Smooth muscle cell (in vitro differentiated cells): Measurements from ENCODE around the gene PLEKHA5. TPM values are rescaled to one million over a fixed set of nuclear protein-coding genes. Genes with fewer than 3 reads are reported as not detected.
A peak's percentile ranks its signal among the peaks of the same experiment; 100 is the strongest.

Experiments used
- DNase-seq: peaks from one replicate; lab custom pipeline; 2025; ENCODE audit not compliant: unreplicated experiment; lab: John Stamatoyannopoulos, UW
- H2AFZ ChIP-seq: fragments of 200-600 bp; sonication (generic); 2 replicates; pipeline ENCODE4 v1.6.0; 2016; ENCODE audit warnings: antibody characterized with exemption, low read depth, mild to moderate bottlenecking
- H3F3A ChIP-seq: fragments of 200-600 bp; sonication (generic); 2 replicates; pipeline ENCODE4 v1.6.0; 2017; ENCODE audit warnings: antibody characterized with exemption, low read depth
- H3K27ac ChIP-seq: fragments of 200-600 bp; sonication (generic); 2 replicates; pipeline ENCODE4 v1.5.1; 2016; ENCODE audit warnings: low read depth, mild to moderate bottlenecking
- H3K27me3 ChIP-seq: fragments of 200-600 bp; sonication (generic); 2 replicates; pipeline ENCODE4 v1.6.1; 2016; ENCODE audit warnings: low read depth, mild to moderate bottlenecking
- H3K36me3 ChIP-seq: fragments of 200-600 bp; sonication (generic); 2 replicates; pipeline ENCODE4 v1.5.1; 2016; ENCODE audit warnings: low read depth
- H3K4me1 ChIP-seq: fragments of 200-600 bp; sonication (generic); 2 replicates; pipeline ENCODE4 v1.5.1; 2016; ENCODE audit warnings: low read depth
- H3K4me2 ChIP-seq: fragments of 200-600 bp; sonication (generic); 2 replicates; pipeline ENCODE4 v1.6.0; 2016; ENCODE audit warnings: mild to moderate bottlenecking
- H3K4me3 ChIP-seq: fragments of 200-600 bp; sonication (generic); 2 replicates; pipeline ENCODE4 v1.5.1; 2016; ENCODE audit warnings: mild to moderate bottlenecking
- H3K79me2 ChIP-seq: fragments of 200-600 bp; sonication (generic); 2 replicates; pipeline ENCODE4 v1.6.0; 2016; ENCODE audit warnings: low read depth, mild to moderate bottlenecking
- H3K9ac ChIP-seq: fragments of 200-600 bp; sonication (generic); 2 replicates; pipeline ENCODE4 v1.6.0; 2016; ENCODE audit warnings: low read depth
- H3K9me3 ChIP-seq: fragments of 200-600 bp; sonication (generic); replicated peaks from 2 replicates; pipeline ENCODE4 v1.5.1; 2016; ENCODE audit warnings: low read depth
- H4K20me1 ChIP-seq: fragments of 200-600 bp; sonication (generic); 2 replicates; pipeline ENCODE4 v1.6.0; 2016; ENCODE audit warnings: low read depth
- WGBS: methylation state at CpG from one replicate; pipeline ENCODE4 v1.1.7; 2016; ENCODE audit warnings: low lambda C conversion rate; 5-methylcytosine and 5-hydroxymethylcytosine counted together
- polyA plus RNA-seq: library from polyadenylated mRNA; unstranded; fragments of >200 nt; fragmentation: Nextera tagmentation; extraction: Ambion mirVana; gene quantifications from 2 replicates; pipeline ENCODE4 v1.2.1, GENCODE V29; 2016
- total RNA-seq: library from RNA; depleted of rRNA; stranded (reverse); fragments of >200 nt; gene quantifications from 2 replicates; pipeline ENCODE4 v1.2.3, GENCODE V29; 2014
- TF ChIP-seq, protein P1 (sequence below): fragments of 200-600 bp; sonication (generic); IDR thresholded peaks from 2 replicates; pipeline ENCODE4 v1.5.1; 2017; ENCODE audit warnings: borderline replicate concordance, mild to moderate bottlenecking, antibody characterized with exemption; ENCODE audit not compliant: insufficient read depth, poor library complexity, severe bottlenecking

PLEKHA5 gene
- total and polyA plus RNA-seq, 2 experiments from 2014 or later: 21.4 to 43.1 TPM

GRCh38 chr12:19191563-19191962 is 62.0 kb downstream of the PLEKHA5 start:
- no peaks in the 10 kb centered on the region for H3K9me3 ChIP-seq
- H4K20me1 ChIP-seq: peaks cover 21% of the 10 kb centered on the region
- peaks cover 69% of the 10 kb centered on the region for H3K79me2 ChIP-seq
- TF ChIP-seq, protein P1, sequence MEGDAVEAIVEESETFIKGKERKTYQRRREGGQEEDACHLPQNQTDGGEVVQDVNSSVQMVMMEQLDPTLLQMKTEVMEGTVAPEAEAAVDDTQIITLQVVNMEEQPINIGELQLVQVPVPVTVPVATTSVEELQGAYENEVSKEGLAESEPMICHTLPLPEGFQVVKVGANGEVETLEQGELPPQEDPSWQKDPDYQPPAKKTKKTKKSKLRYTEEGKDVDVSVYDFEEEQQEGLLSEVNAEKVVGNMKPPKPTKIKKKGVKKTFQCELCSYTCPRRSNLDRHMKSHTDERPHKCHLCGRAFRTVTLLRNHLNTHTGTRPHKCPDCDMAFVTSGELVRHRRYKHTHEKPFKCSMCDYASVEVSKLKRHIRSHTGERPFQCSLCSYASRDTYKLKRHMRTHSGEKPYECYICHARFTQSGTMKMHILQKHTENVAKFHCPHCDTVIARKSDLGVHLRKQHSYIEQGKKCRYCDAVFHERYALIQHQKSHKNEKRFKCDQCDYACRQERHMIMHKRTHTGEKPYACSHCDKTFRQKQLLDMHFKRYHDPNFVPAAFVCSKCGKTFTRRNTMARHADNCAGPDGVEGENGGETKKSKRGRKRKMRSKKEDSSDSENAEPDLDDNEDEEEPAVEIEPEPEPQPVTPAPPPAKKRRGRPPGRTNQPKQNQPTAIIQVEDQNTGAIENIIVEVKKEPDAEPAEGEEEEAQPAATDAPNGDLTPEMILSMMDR: no peak
- peaks cover 5% of the 10 kb centered on the region for H3F3A ChIP-seq
- H3K27me3 ChIP-seq: no peaks in the 10 kb centered on the region
- no peak overlapping the region for H3K4me3 ChIP-seq
- H3K36me3 ChIP-seq: no peaks in the 10 kb centered on the region
- no peak overlapping the region for H3K9ac ChIP-seq
- H3K4me1 ChIP-seq: peaks cover 28% of the 10 kb centered on the region
- 81% methylated on average over 5 of the region's 5 CpGs for WGBS
- no peak for DNase-seq
- H3K4me2 ChIP-seq: peak overlapping the region; percentile 71
- H2AFZ ChIP-seq: no peak overlapping the region
- H3K27ac ChIP-seq: peak overlapping the region; percentile 82

DNA sequence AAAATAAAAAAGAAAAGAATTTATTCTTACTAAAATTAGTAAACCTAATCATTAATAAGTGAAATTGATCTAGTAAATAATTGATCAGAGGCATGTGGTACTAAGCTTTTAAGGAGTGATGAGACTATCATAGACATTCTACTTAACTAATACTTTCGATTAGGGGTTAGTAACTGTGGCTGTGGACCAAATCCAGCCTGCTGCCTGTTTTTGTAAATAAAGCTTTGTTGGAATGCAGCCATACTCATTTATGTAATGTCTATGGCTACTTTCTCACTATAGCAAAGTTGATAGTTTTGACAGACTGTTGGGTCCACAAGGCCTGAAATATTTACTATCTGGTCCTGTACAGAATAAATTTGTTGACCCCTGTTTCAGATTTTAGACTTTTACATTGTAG is 63.2 kb downstream of the PLEKHA5 start:
- no peak for DNase-seq
- peaks cover 29% of the 10 kb centered on the region for H3K4me1 ChIP-seq
- H3K9ac ChIP-seq: no peak overlapping the region
- H3K27ac ChIP-seq: no peak overlapping the region
- 53% methylated on average over 1 of the region's 1 CpG for WGBS
- peak overlapping the region; percentile 11 for H3K4me2 ChIP-seq
- H3K79me2 ChIP-seq: peaks cover 65% of the 10 kb centered on the region
- H3F3A ChIP-seq: peaks cover 6% of the 10 kb centered on the region
- TF ChIP-seq, protein P1: no peak
- H3K27me3 ChIP-seq: no peaks in the 10 kb centered on the region
- H2AFZ ChIP-seq: no peak overlapping the region
- no peak overlapping the region for H3K4me3 ChIP-seq
- H3K9me3 ChIP-seq: no peaks in the 10 kb centered on the region
- H4K20me1 ChIP-seq: peaks cover 11% of the 10 kb centered on the region
- H3K36me3 ChIP-seq: no peaks in the 10 kb centered on the region

DNA sequence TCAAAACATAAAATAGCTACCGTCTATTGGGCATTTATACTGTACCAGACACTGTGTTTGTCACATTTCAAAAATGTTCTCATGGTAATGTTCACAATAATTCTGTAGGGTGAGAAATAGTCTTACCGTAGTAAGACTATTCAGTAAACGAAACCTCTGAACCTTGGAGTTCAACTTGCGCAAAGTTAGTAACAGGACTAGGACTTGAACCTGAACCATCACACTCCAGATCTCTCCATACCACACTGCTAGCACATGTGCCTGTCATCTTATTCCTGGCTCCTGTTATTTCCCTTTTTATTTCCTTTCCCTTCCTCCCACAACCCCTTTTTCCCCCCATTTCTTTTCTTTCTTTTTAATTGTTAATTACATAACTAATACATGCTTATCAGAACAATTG is 65.4 kb downstream of the PLEKHA5 start:
- WGBS: 100% methylated on average over 4 of the region's 4 CpGs
- Histone ChIP-seq H4K20me1 (peaks cover 7% of the 10 kb centered on the region), H3K27me3 (no peaks in the 10 kb centered on the region), H3K79me2 (peaks cover 57% of the 10 kb centered on the region), H3K4me2 (no peak overlapping the region), H3K9me3 (no peaks in the 10 kb centered on the region), H3K36me3 (no peaks in the 10 kb centered on the region), H2AFZ (no peak overlapping the region), H3F3A (peaks cover 24% of the 10 kb centered on the region), H3K4me1 (peaks cover 40% of the 10 kb centered on the region), H3K9ac (no peak overlapping the region), H3K27ac (no peak overlapping the region), H3K4me3 (no peak overlapping the region)
- TF ChIP-seq, protein P1: no peak
- DNase-seq: no peak

- 61% methylated on average over 6 of the region's 6 CpGs for WGBS
Measured at GRCh38 chr12:19196959-19197630, 67.6 kb downstream of the PLEKHA5 start.

More at GRCh38 chr12:19196959-19197630, 67.6 kb downstream of the PLEKHA5 start:
- no peak for DNase-seq
- H3K4me3 ChIP-seq: no peak overlapping the region
- H3K9ac ChIP-seq: no peak overlapping the region
- peaks cover 25% of the 10 kb centered on the region for H3F3A ChIP-seq
- peaks cover 33% of the 10 kb centered on the region for H3K4me1 ChIP-seq
- no peaks in the 10 kb centered on the region for H3K27me3 ChIP-seq
- H3K9me3 ChIP-seq: no peaks in the 10 kb centered on the region
- no peak overlapping the region for H3K4me2 ChIP-seq
- peaks cover 67% of the 10 kb centered on the region for H3K79me2 ChIP-seq
- H4K20me1 ChIP-seq: peaks cover 4% of the 10 kb centered on the region
- no peak overlapping the region for H2AFZ ChIP-seq
- peak overlapping the region; percentile 83 for H3K27ac ChIP-seq
- TF ChIP-seq, protein P1: no peak
- no peaks in the 10 kb centered on the region for H3K36me3 ChIP-seq
